GM12892 (cell line): ENCODE measurements around the gene CAMSAP2.

Source experiments
- POLR2A ChIP-seq: IDR thresholded peaks from 2 replicates; pipeline ENCODE4 v1.6.1; 2011; ENCODE audit warnings: low read depth, low read length, control low read depth
- POLR2AphosphoS5 ChIP-seq: IDR thresholded peaks from 2 replicates; pipeline ENCODE4 v1.6.1; 2011; ENCODE audit warnings: low read depth, low read length, control low read depth

DNA sequence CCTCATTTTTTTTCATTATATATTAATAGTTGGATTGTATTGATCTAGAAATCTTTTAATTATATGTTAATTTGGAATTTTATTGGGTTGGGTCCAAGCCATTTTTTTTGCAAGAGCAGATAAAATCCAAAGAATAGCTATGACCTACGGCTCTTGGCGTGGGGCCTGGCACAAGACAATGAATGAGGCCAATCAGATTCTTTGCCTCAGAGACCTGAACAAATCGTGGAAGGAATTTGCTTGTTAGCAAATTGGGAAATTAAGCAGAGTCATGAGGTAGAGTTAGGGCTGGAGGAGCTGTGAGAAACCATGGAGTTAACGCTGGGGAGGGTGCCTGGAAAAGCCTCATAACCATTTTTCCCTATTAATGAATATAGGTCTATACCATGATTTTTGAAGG, 40.1 kb downstream of the CAMSAP2 start:
- TF ChIP-seq POLR2AphosphoS5 (no peak), POLR2A (no peak)
